ENCODE data around the gene SETD2. TPM values are rescaled to one million over a fixed set of nuclear protein-coding genes. Genes with fewer than 3 reads are reported as not detected.

The SETD2 gene
- polyA plus RNA-seq, 1 donor from 2014 or later = 32.6 TPM

DNA sequence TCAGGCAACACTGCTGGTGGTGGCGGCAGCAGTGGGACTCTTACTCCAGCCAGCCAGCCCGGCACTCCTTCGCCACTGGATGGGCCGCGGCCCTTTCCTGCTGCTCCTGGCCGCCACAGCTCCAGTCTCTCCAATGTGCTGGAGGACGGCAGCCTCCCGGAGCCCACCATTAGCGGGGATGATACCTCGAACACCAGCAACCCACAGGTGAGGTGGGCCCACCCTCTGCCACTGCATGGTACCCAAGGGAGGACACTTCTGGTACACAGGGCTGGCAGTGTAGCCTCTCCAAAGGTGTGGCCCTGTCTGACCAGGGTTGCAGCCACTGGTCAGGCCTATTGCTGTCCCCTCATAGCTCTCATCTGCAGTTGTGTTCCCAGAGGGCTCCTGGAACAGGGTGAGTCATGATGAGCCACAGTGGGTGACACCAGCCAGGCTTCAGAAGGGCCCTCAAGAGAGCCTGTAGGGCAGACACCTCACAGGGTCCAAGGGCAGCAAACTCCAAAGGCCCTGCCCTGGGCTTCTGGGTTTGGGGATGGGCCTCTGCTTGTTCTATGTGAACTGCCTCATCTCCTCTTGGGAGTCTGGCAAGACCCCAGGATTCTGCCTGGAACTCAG, 163.6 kb downstream of the SETD2 start:
- H3K4me3 Mint-ChIP-seq = no peak overlapping the region
- H3K27ac Mint-ChIP-seq = no peak overlapping the region
- peaks cover 1% of the 10 kb centered on the region for H3K36me3 Mint-ChIP-seq
- H3K4me1 Mint-ChIP-seq = peaks cover 0 to 12% (median 9%) of the 10 kb centered on the region in 3 donors
- no peaks in the 10 kb centered on the region for H3K27me3 Mint-ChIP-seq
- no peaks in the 10 kb centered on the region for H3K9me3 Mint-ChIP-seq

DNA sequence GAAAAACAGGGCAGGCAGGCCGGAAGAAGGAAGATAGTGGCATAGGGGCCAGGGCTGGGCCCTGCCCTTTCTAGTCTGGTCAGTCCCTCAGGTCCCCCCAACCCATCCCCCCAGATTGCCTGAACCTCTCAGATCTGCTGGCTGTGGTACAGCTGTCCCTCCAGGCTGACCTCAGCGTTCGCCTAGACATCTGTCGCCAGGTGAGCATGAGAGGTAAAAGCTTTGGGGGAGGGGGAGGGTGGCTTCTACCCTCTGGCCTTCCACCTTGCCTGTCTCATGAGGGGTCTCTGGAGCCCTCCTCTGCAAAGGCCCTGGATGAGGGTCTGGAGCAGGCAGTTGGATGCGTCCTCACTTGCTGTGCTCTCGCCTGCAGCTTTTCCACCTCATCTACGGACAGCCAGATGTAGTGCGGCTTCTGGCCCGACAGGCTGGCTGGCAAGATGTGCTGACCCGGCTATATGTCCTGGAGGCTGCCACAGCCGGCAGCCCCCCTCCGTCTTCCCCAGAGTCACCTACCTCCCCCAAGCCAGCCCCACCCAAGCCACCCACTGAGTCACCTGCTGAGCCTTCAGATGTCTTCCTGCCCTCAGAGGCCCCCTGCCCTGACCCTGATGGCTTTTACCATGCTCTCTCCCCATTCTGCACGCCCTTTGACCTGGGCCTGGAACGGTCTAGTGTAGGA, 164.3 kb downstream of the SETD2 start:
- Mint-ChIP-seq H3K4me3 (no peak overlapping the region), H3K36me3 (peaks cover 1% of the 10 kb centered on the region), H3K27me3 (no peaks in the 10 kb centered on the region), H3K9me3 (no peaks in the 10 kb centered on the region), H3K4me1 (peaks cover 0 to 12% (median 9%) of the 10 kb centered on the region in 3 donors), H3K27ac (peak overlapping the region in 1 of 3 donors; percentile 13)

DNA sequence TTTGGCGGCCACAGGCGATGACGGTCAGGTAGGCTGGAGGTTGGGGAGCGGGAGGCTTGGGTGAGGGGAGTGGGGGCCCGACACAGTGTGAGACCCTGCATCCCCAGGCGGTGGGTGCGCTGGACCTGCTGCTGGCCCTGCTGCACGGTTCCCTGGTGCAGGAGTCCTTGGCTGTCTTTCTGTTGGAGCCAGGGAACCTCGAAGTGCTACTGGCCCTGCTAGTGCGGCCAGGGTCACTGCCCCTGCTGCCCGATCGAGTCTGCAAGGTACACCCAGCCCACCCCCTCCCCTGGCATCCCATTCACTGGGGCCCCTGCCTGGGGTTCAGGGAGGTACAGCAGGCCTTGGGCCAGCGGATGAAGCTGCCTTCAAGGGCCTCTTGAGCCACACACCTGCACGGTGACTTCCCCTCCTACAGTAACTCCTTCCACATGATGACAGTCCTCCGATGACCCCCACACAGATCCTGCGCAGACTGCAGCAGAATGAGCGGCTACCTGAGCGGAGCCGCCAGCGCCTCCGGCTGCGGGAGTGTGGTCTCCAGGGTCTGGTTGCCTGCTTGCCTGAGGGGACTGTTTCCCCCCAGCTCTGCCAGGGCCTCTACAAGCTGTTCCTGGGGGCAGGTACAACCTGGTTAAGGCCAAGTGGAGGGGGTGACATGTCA, 164.9 kb downstream of the SETD2 start:
- no peak overlapping the region for H3K27ac Mint-ChIP-seq
- H3K36me3 Mint-ChIP-seq = peaks cover 1% of the 10 kb centered on the region
- peaks cover 0 to 12% (median 9%) of the 10 kb centered on the region in 3 donors for H3K4me1 Mint-ChIP-seq
- H3K4me3 Mint-ChIP-seq = no peak overlapping the region
- H3K9me3 Mint-ChIP-seq = no peaks in the 10 kb centered on the region
- no peaks in the 10 kb centered on the region for H3K27me3 Mint-ChIP-seq

DNA sequence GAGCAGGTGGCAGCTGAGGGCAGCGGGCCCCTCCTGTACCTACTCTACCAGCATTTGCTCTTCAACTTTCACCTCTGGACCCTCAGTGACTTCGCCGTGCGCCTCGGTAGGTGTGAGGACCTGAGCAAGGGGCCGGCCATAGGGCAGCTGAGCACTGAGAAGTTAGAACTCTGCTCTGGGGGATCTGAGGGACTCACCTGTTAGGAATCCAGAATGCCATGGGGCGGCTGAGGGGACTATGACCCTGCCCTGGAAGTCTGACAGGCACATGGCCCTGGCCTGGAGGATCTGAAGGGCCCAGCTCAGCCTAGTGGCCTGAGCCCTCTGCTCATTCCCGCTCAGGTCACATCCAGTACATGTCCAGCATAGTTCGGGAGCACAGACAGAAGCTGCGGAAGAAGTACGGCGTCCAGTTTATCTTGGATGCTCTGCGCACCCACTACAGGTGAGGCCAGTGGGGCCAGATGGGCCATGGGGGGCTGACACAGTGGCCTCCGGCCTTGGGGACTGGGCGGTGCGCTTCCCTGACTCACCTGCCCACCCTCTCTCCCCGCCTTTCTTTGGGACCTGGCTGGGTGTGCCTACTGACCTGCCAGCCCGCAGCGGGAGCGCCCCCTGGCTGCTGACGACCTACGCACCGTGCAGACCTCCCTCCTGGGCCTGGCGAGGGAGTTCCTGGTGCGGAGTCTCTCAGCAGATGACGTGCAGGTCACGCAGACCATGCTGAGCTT, 165.6 kb downstream of the SETD2 start:
- Mint-ChIP-seq H3K27me3 (no peaks in the 10 kb centered on the region), H3K4me3 (peak overlapping the region in 1 of 4 donors; percentile 74), H3K9me3 (no peaks in the 10 kb centered on the region), H3K4me1 (peaks cover 0 to 12% (median 9%) of the 10 kb centered on the region in 3 donors), H3K27ac (no peak overlapping the region), H3K36me3 (peaks cover 1% of the 10 kb centered on the region)

DNA sequence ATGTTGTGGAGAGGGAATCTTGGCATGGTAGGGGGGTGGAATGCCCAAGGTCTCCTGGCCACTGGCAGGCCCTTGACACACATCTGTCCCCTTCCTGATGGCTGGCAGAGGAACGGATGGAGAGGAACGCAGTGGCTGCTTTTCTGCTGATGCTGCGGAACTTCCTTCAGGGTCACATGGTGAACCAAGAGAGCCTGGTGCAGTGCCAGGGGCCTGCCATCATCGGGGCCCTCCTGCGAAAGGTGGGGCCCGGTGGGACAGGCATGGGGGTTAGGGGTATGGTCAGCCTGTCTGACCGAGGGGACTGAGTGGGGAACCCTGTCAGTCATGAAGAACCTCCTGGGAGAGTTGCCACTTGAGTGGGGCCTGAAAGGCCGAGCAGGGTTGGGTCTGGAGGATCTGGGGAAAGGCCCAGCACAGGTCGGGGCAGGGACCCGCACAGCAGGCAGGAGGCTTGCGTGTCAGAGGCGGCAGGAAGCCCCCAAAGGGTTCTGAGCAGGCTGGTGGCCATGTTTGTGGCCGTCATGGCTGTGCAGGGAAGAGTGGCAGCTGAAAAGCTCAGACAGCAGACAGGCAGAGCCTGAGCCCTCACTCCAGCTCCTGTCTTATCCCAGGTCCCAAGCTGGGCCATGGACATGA, 166.3 kb downstream of the SETD2 start:
- Mint-ChIP-seq H3K36me3 (peaks cover 1% of the 10 kb centered on the region), H3K4me3 (peak overlapping the region in 1 of 4 donors; percentile 39), H3K27me3 (no peaks in the 10 kb centered on the region), H3K27ac (peak overlapping the region in 1 of 3 donors; percentile 73), H3K4me1 (peaks cover 0 to 12% (median 9%) of the 10 kb centered on the region in 3 donors), H3K9me3 (no peaks in the 10 kb centered on the region)

DNA sequence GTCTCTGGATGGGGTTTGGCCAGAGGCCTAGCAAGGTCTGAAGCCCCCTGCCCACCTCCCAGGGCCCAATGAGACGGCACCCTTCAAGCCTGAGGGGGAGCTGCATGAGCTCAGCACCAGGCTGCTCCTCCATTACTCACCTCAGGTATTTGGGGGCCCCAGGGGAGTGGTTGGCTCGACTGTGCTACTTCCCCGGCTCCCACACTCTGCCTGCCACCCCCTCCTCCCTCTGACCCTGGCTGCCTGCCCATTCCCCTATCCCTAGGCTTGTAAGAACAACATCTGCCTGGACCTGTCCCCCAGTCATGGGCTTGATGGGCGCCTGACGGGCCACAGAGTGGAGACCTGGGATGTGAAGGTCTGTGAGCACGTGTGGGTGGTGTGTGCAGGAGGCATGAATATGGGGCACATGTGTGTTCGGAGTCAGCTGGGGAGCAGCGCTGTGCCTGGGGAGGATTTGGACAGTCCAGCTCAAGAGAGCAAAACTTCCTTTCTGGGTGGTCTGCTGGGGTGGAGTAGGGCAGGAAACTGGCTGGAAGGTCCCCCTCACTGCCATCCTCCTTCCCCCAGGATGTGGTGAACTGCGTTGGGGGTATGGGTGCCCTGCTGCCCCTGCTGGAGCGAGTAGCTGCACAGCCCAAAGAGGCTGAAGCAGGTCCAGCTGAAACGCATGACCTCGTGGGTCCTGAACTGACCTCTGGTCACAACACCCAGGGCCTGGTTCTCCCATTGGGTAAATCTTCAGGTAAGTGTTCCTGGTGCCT, 167.0 kb downstream of the SETD2 start:
- H3K4me1 Mint-ChIP-seq = peaks cover 0 to 12% (median 11%) of the 10 kb centered on the region in 3 donors
- H3K27ac Mint-ChIP-seq = peak overlapping the region in 1 of 3 donors; percentile 73
- no peaks in the 10 kb centered on the region for H3K27me3 Mint-ChIP-seq
- H3K36me3 Mint-ChIP-seq = peaks cover 1% of the 10 kb centered on the region
- no peaks in the 10 kb centered on the region for H3K9me3 Mint-ChIP-seq
- peak overlapping the region in 2 of 4 donors; percentile 61 to 72 for H3K4me3 Mint-ChIP-seq

DNA sequence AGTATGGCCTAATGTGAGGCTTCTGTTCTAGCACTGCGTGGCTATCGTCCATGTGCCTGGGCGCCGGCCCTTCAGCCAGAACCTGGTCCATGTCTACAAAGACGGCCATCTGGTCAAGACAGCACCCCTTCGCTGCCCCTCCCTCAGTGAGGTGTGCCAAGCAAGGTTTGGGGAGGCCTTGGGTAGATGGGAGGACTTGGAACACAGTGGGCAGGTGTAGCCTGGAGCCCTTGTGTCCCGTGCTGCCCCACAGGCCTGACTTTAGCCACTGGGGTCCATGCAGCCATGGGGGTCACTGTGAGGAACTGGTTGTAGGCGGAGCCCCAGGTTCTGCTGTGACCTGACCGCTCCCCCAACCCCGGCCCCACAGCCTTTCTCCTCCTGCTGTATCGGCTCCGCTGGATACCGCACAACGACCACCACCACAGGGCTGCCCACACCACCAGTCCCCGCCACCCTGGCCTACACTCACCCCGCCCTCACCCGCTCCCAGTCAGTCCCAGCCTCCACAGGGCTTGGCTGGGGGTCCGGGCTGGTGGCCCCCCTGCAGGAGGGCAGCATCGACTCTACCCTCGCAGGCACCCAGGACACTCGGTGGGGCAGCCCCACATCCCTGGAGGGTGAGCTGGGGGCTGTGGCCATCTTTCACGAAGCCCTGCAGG, 167.9 kb downstream of the SETD2 start:
- H3K4me1 Mint-ChIP-seq = peaks cover under 1 to 15% (median 14%) of the 10 kb centered on the region in 3 donors
- peaks cover 1% of the 10 kb centered on the region for H3K36me3 Mint-ChIP-seq
- no peak overlapping the region for H3K4me3 Mint-ChIP-seq
- peak overlapping the region in 1 of 3 donors; percentile 64 for H3K27ac Mint-ChIP-seq
- H3K9me3 Mint-ChIP-seq = no peaks in the 10 kb centered on the region
- H3K27me3 Mint-ChIP-seq = no peaks in the 10 kb centered on the region

DNA sequence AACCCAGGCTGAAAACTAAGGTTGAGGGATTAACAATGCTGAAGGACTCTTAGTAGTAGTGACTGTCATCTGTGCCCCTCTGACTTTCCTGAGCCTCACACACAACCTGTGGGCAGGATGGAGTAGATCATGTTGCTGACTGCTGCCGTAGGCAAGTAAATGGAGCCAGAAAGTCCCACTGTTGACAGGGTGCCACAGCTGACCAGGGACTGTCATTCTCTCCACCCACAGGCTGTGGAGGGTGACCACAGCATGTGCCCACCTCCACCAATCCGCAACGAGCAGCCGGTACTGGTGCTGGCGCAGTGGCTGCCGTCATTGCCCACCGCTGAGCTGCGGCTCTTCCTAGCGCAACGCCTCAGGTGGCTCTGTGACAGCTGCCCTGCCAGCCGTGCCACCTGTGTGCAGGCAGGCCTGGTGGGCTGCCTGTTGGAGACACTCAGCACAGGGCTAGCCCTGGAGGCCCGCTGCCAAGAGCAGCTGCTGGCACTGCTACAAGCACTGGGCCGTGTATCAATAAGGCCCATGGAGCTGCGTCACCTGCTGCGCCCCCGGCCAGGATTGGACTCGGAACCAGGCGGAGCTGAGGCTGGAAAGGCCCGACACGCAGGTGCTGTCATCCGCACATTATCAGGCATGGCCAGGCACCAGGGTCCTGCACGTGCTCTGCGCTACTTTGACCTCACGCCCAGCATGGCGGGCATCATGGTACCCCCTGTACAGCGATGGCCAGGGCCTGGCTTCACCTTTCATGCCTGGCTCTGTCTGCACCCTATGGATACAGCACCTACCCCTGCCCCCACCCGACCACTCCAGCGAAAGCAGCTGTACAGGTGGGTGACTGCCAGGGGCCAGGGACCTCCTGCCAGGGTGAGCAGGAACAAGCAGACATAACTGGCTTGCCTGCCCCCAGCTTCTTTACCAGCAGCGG, 168.8 kb downstream of the SETD2 start:
- Mint-ChIP-seq H3K27ac (peak overlapping the region in 2 of 3 donors; percentile 28 to 64), H3K4me3 (no peak overlapping the region), H3K4me1 (peaks cover 10 to 25% (median 24%) of the 10 kb centered on the region in 3 donors), H3K9me3 (no peaks in the 10 kb centered on the region), H3K27me3 (no peaks in the 10 kb centered on the region), H3K36me3 (peaks cover 1% of the 10 kb centered on the region)

DNA sequence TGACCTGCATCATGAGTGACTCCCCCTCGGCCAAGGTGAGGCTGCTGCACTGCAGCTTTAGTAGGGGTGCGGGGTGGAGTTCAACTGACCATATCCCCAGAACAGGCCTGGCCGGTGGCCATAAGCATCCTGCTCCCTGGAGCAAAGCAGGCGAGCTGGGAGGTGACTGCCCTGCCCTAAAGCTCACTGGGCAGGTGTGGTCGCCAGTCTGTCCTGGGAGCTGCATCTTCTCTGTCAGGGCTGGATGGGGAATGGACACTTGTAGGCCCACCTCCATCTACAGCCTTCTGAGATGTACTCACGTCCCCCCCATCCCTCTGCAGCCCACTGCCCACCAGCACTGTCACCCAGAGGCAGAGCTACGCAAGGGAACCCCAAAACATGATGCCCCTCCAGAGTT, 169.9 kb downstream of the SETD2 start:
- Mint-ChIP-seq H3K9me3 (no peaks in the 10 kb centered on the region), H3K36me3 (peaks cover 1% of the 10 kb centered on the region), H3K4me1 (peaks cover 16 to 31% (median 30%) of the 10 kb centered on the region in 3 donors), H3K4me3 (no peak overlapping the region), H3K27me3 (no peaks in the 10 kb centered on the region), H3K27ac (no peak overlapping the region)

DNA sequence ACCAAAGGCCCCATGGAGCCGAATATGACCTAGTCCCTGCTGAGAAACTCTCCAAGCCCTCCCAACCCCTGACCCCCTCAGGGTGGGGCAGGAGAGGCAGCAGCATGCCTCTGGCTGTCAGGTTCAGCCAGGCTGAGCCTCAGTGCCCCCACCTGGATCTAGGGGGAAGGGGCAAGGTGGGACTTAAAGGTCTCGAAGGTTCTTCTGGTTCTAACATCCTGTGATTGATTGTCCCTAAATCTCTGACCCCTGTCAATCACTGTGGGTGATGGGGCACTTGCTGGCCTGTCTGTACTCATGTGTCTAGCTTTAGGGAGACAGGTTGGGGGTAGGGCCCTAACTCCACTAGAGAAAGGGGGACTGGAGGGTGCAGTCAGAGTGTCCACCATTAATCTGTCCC, 170.6 kb downstream of the SETD2 start:
- Mint-ChIP-seq H3K9me3 (no peaks in the 10 kb centered on the region), H3K36me3 (peaks cover 1% of the 10 kb centered on the region), H3K27ac (no peak overlapping the region), H3K27me3 (no peaks in the 10 kb centered on the region), H3K4me3 (peak overlapping the region in 1 of 4 donors; percentile 6), H3K4me1 (peaks cover 20 to 36% (median 34%) of the 10 kb centered on the region in 3 donors)

DNA sequence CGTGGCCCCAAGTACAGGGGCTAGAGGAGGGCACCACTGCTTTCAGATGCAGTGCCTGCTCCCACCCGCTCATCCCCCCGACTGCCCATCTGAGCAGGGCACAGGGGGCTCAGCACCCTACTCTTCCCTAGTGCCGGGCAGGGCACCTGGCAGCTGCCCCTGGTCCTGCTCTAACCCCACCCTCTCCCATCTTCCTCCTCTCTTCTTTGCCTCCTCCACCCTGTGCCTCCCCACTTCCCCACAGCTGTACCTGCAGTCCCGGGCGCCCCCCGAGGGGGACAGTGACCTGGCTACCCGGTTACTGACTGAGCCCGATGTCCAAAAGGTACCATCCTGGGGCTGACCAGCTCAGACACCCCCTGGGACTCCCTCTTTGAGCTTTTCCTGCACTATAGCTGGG, 171.7 kb downstream of the SETD2 start:
- Mint-ChIP-seq H3K36me3 (peaks cover 1% of the 10 kb centered on the region), H3K9me3 (no peaks in the 10 kb centered on the region), H3K27me3 (no peaks in the 10 kb centered on the region), H3K27ac (peak overlapping the region in 2 of 3 donors; percentile 4 to 81), H3K4me1 (peaks cover 24 to 41% (median 39%) of the 10 kb centered on the region in 3 donors), H3K4me3 (no peak overlapping the region)

DNA sequence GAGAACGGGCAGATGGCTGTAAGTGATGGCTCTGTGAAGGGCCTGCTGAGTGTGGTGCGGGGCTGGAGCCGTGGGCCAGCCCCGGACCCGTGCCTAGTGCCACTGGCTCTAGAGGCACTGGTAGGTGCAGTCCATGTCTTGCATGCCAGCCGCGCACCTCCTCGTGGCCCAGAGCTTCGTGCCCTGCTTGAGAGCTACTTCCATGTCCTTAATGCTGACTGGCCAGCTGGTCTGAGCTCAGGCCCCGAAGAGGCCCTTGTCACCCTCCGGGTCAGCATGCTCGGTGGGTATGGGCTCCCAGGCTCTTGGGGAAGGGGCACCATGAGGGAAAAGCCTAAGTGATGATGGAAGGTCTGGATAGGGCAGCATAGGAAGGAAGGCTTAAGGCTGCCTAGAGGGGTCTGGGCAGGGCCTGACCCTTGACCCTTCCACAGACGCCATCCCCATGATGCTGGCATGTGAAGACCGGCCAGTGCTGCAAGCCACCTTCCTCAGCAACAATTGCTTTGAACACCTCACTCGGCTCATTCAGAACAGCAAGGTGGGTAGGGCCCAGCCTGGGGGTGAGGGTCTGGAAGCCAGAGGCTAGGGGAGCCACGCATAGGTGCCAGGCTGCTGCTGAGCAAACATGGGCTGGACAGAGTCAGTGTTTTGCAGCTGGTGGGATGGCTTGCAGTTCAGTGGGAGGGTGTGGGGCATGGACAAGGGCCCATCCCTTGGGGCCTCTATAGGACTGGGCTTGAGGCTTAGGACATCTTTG, 172.3 kb downstream of the SETD2 start:
- H3K27me3 Mint-ChIP-seq = no peaks in the 10 kb centered on the region
- H3K36me3 Mint-ChIP-seq = no peaks in the 10 kb centered on the region
- H3K4me1 Mint-ChIP-seq = peaks cover 31 to 42% (median 40%) of the 10 kb centered on the region in 3 donors
- no peaks in the 10 kb centered on the region for H3K9me3 Mint-ChIP-seq
- H3K4me3 Mint-ChIP-seq = no peak overlapping the region
- H3K27ac Mint-ChIP-seq = peak overlapping the region in 2 of 3 donors; percentile 41 to 86

Measured in IgD-negative memory B cell (primary cell).